ENCODE data around the gene SORBS2. TPM values are rescaled to one million over a fixed set of nuclear protein-coding genes. Genes with fewer than 3 reads are reported as not detected.

The SORBS2 gene
- total RNA-seq, 4 donors from 2014 or later, result 21.5 to 103 (median 64.8) TPM

DNA sequence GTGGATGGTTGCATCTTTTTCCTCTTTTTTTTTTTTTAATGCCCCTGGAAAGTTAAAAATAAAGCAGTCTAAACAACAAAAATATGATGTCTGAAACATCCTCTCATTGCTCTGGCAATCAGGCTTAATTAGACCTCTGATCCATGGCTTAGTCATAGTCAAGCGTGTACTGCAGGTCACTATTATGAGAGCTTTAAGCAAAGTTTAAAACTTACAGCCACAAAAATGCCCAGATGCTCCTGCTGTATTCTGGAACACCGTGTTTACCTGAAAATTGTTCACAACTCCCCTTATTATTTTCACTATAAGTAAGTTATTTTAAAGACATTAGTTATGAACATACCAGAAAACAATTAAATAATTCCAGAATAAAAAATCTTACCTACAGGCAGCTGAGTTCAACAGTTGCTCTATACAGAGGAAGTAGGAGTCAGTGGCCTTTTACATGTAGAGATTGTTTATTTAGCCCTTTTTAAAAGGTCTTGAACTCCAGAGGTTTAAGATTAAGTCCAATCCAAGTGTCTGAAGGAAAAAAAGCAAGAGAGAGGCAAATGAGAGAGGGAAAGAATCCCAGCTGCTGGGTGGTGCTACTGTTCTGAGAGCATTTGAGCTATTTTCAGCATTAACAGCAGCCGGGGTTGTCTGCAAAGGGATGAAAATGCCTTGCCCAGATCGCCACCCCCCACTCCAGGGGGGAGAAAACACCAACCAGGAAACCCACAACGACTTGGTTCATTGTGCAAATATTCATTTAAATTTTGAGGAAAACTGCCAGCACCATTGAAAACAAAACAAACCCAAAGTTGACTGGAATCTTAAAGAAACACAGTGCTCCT, 36.9 kb downstream of the SORBS2 start:
- DNase-seq (ENCODE audit: low spot score) (no peak), ATAC-seq (ENCODE audit: low FRiP score) (no peak)
- TF ChIP-seq, protein P1, sequence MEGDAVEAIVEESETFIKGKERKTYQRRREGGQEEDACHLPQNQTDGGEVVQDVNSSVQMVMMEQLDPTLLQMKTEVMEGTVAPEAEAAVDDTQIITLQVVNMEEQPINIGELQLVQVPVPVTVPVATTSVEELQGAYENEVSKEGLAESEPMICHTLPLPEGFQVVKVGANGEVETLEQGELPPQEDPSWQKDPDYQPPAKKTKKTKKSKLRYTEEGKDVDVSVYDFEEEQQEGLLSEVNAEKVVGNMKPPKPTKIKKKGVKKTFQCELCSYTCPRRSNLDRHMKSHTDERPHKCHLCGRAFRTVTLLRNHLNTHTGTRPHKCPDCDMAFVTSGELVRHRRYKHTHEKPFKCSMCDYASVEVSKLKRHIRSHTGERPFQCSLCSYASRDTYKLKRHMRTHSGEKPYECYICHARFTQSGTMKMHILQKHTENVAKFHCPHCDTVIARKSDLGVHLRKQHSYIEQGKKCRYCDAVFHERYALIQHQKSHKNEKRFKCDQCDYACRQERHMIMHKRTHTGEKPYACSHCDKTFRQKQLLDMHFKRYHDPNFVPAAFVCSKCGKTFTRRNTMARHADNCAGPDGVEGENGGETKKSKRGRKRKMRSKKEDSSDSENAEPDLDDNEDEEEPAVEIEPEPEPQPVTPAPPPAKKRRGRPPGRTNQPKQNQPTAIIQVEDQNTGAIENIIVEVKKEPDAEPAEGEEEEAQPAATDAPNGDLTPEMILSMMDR (IDR thresholded peaks at IDR 0.05), result no peak

DNA sequence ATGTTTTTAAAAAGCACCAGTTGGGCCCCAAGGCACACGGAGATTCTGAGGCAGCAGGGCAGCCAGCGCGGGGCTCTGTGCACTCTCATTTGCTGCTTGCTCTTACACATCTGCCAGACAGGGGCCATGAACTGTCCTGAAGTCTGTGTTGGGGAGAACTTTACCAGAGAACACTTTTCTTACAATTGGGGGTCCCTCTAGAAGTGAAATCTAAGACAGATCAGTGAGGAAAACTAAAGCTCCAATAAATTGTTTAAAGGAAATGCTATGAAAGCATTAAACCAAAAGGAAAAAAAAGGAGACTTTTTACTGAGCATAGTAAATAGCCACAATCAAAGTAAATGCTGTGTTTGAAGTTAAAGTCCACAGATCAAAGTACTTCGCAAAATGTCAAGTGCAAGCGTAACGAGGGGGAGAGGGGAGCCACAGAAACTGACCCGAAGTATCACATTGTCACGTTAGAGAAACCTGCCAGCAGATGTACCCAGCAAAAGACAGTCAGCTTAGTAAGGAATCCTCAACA, 37.8 kb downstream of the SORBS2 start:
- TF ChIP-seq, protein P1 (IDR thresholded peaks at IDR 0.05), result no peak
- ATAC-seq (ENCODE audit: low FRiP score), result no peak
- DNase-seq (ENCODE audit: low spot score), result no peak

DNA sequence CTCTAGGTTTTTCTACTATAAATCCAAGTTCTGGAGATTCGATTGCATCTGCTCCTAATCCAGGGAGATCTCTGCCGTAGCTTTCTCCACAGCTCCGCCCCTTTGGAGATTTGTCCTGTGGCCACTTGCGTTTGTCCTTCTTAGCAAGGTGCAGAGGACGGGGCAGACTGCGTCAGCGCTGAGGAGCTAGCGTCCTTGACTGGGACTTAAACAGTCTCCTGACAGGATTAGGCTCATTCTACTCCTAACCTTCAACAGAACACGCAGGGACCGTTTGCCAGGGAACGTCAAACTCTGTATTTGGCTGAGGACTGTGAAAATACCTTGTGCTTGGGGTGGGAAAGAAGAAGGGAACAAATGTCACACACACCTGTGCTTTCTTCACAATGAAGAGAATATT, 38.6 kb downstream of the SORBS2 start:
- ATAC-seq (ENCODE audit: low FRiP score) (no peak), DNase-seq (ENCODE audit: low spot score) (no peak)
- TF ChIP-seq, protein P1 (IDR thresholded peaks at IDR 0.05), result no peak

DNA sequence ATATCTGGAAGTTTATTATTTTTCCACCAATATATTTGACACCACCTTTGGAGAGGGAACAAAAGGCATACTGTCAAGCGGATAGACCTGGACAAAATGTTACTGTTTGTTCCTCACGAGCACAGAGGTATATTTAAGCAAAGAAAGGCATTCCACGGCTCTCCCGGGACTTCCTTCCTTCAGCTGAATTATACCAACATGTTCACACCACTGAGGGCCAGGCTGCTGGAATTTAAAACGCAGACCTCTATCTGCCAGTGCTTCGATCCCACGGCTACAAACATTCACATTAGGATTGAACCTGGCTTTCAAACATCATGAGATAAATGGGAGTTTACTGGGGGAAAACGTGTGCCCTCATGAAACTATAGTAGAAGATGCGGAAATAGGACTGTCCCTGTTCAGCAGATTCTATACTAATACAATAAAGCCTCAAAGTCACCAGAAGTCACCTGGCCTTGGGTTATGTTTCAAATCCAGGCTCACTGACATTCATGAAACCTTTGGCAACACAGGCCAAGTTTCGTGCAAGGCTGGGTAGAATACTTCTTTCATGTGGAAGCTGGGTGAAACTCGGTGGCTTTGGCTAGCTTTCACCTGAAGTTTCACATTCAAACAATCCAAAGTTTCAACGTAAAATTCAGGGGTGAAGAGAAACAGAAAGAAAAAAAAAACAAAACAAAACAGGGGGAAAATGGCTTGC, 39.5 kb downstream of the SORBS2 start:
- TF ChIP-seq, protein P1 (IDR thresholded peaks at IDR 0.05), result no peak
- no peak for DNase-seq (ENCODE audit: low spot score)
- no peak for ATAC-seq (ENCODE audit: low FRiP score)

DNA sequence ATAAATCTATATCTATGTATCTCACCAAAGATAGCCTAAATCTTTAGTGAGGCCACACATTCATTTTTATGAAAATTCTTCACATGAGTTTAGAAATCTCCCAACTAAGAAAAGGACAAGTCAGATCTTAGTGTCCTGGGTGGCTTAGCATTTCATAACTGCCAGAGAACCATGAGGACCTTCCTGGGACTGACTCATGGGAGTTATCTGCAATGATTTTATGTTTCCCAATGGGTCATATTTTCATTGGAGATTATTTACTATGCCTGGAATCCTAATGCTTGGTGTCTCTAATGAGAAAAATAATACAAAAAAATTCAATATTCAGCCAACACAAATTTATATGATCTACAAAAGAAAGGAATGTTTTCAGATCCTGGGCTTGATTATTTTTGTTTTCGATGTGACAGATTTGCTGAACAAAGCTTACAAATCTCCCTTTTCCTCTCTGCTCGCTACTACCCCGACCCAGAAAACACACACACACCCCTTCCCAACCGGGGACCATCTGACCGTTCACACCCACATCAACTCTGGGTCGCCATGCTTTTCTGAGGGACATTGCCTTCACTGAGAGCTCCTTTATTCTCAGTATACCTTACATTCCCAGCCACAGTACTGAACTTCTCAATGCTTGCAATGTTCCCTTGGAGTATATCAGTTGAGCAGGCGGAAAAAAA, 40.1 kb downstream of the SORBS2 start:
- TF ChIP-seq, protein P1 (IDR thresholded peaks at IDR 0.05), result no peak
- DNase-seq (ENCODE audit: low spot score), result no peak
- ATAC-seq (ENCODE audit: low FRiP score), result no peak

DNA sequence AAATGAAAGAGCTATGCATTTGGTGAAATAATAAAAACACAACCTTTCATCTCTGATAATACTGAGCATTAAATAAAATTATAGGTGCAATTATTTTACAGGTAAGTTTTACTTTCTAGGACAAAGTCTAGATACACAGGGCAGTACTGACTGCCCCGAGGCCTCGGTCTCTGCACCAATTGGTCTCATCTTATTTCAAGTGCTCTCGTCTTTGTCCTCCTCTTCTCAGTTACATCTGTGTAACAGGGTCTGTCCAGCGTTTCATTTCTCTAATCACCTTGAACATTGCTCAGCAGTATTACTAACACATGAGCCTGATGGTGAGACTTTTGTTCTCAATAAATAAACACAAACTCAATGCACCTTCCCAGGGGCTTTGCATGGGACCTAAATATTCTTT, 44.5 kb downstream of the SORBS2 start:
- no peak for ATAC-seq (ENCODE audit: low FRiP score)
- no peak for DNase-seq (ENCODE audit: low spot score)
- TF ChIP-seq, protein P1 (IDR thresholded peaks at IDR 0.05), result no peak
